ENCODE data around the gene FAM83F. TPM values are rescaled to one million over a fixed set of nuclear protein-coding genes. Genes with fewer than 3 reads are reported as not detected.

The FAM83F gene
- total and polyA plus RNA-seq, 2 donors (not counting 1 experiment from before 2014, with no cell fraction given), result 0.10 TPM; not detected in 1

DNA sequence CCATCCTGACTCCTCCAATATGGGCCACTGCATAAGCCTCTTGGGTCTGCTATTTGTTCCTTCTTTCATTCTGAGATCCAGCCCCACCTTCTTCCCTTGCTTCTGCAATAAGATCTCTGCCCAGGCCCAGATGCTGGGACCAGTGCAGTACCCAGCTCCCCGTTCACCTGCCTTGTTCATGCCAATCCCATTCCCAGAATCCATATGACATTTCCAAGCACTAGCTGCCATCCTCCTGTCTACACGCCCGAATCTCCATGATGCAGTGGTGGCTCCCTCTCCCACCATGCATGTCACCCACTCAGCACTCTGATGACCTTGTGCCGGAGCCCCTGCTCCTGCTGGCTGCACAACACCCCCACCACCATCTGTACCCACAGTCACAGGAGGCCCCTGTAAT, 11.4 kb upstream of the FAM83F start:
- no peak overlapping the region for H3K27ac Mint-ChIP-seq
- WGBS (ENCODE audit: insufficient coverage), result 85% methylated on average over 4 of the region's 4 CpGs

GRCh38 chr22:39984006-39984405, 10.7 kb upstream of the FAM83F start:
- H3K27ac Mint-ChIP-seq, result no peak overlapping the region
- no peak overlapping the region for H3K4me2 ChIP-seq (replicated peaks; ENCODE audit: low read depth, low read length, poor library complexity, severe bottlenecking)
- no peaks in the 10 kb centered on the region for H3K4me1 Mint-ChIP-seq
- H3K9ac ChIP-seq (ENCODE audit: low read length), result no peak overlapping the region
- no peak overlapping the region for H3K4me3 ChIP-seq (ENCODE audit: control extremely low read depth in 1 of 5, extremely low read depth in 1 of 5, insufficient read depth in 1 of 5, low read depth in 2 of 5, low read length in 4 of 5)
- no peak for TF ChIP-seq CTCF (IDR thresholded peaks at IDR 0.05)
- no peak for TF ChIP-seq EZH2 (IDR thresholded peaks at IDR 0.05; ENCODE audit: borderline replicate concordance, insufficient read depth, low read depth, low read length, poor library complexity, severe bottlenecking)
- ChIA-PET CTCF (interaction anchor here (1.8 kb wide), 1 partner anchor 41 kb away, joined by 3 read pairs; no protein-coding TSS in a partner anchor), POLR2A (interaction anchor here (0.5 kb wide), 1 partner anchor 299 kb away, joined by 4 read pairs; no protein-coding TSS in a partner anchor)
- H3K27me3 ChIP-seq (replicated peaks in 1 of 4; ENCODE audit: control extremely low read depth in 1 of 4, control insufficient read depth in 3 of 4, insufficient read depth in 4 of 4, low read length in 3 of 4), result peaks cover 0 to 17% (median 0%) of the 10 kb centered on the region in 4 experiments
- WGBS (ENCODE audit: insufficient coverage), result 72% methylated on average over 2 of the region's 2 CpGs
- ATAC-seq (ENCODE audit: low read depth), result no peak
- H3K9me3 ChIP-seq (ENCODE audit: control extremely low read depth in 1 of 3, control insufficient read depth in 2 of 3, insufficient read depth in 1 of 3, low read length in 2 of 3), result no peaks in the 10 kb centered on the region
- intact Hi-C loops (cut with micrococcal nuclease), result no loop called here
- peaks cover 52% of the 10 kb centered on the region for H3K27me3 Mint-ChIP-seq
- no peaks in the 10 kb centered on the region for H4K20me1 ChIP-seq (ENCODE audit: control insufficient read depth, insufficient read depth, low read length, poor library complexity, severe bottlenecking)
- H2AFZ ChIP-seq (ENCODE audit: insufficient read depth, low read depth, low read length, poor library complexity, severe bottlenecking), result no peak overlapping the region
- DNase-seq, result no peak
- no peaks in the 10 kb centered on the region for H3K9me3 Mint-ChIP-seq (ENCODE audit: insufficient read depth)
- H3K27ac ChIP-seq (ENCODE audit: low read length in 2 of 2), result no peak overlapping the region
- H3K4me1 ChIP-seq (ENCODE audit: control insufficient read depth in 2 of 2, insufficient read depth in 2 of 2, low read length in 2 of 2), result no peaks in the 10 kb centered on the region
- no peak overlapping the region for H3K4me3 Mint-ChIP-seq
- no peaks in the 10 kb centered on the region for H3K79me2 ChIP-seq (ENCODE audit: control insufficient read depth, insufficient read depth, low read length)
- no peaks in the 10 kb centered on the region for H3K36me3 ChIP-seq (replicated peaks in 1 of 2; ENCODE audit: control extremely low read depth in 1 of 2, control insufficient read depth in 1 of 2, extremely low read depth in 1 of 2, insufficient read depth in 2 of 2, low read length in 1 of 2)

More for the DNA sequence above, 11.4 kb upstream of the FAM83F start:
- Histone ChIP-seq H3K27ac (ENCODE audit: low read length in 2 of 2) (no peak overlapping the region), H3K4me2 (replicated peaks; ENCODE audit: low read depth, low read length, poor library complexity, severe bottlenecking) (no peak overlapping the region), H4K20me1 (ENCODE audit: control insufficient read depth, insufficient read depth, low read length, poor library complexity, severe bottlenecking) (no peaks in the 10 kb centered on the region), H3K79me2 (ENCODE audit: control insufficient read depth, insufficient read depth, low read length) (no peaks in the 10 kb centered on the region), H3K4me1 (ENCODE audit: control insufficient read depth in 2 of 2, insufficient read depth in 2 of 2, low read length in 2 of 2) (no peaks in the 10 kb centered on the region), H3K36me3 (replicated peaks in 1 of 2; ENCODE audit: control extremely low read depth in 1 of 2, control insufficient read depth in 1 of 2, extremely low read depth in 1 of 2, insufficient read depth in 2 of 2, low read length in 1 of 2) (no peaks in the 10 kb centered on the region), H3K9ac (ENCODE audit: low read length) (no peak overlapping the region), H3K9me3 (ENCODE audit: control extremely low read depth in 1 of 3, control insufficient read depth in 2 of 3, insufficient read depth in 1 of 3, low read length in 2 of 3) (no peaks in the 10 kb centered on the region), H3K4me3 (ENCODE audit: control extremely low read depth in 1 of 5, extremely low read depth in 1 of 5, insufficient read depth in 1 of 5, low read depth in 2 of 5, low read length in 4 of 5) (no peak overlapping the region), H2AFZ (ENCODE audit: insufficient read depth, low read depth, low read length, poor library complexity, severe bottlenecking) (no peak overlapping the region), H3K27me3 (replicated peaks in 1 of 4; ENCODE audit: control extremely low read depth in 1 of 4, control insufficient read depth in 3 of 4, insufficient read depth in 4 of 4, low read length in 3 of 4) (peaks cover 0 to 17% (median 0%) of the 10 kb centered on the region in 4 experiments)
- no peak for ATAC-seq (ENCODE audit: low read depth)
- intact Hi-C loops (cut with micrococcal nuclease), result no loop called here
- Mint-ChIP-seq H3K27me3 (peaks cover 48% of the 10 kb centered on the region), H3K4me1 (no peaks in the 10 kb centered on the region), H3K4me3 (no peak overlapping the region), H3K9me3 (ENCODE audit: insufficient read depth) (no peaks in the 10 kb centered on the region)
- POLR2A ChIA-PET, result no interaction called here
- no peak for DNase-seq
- CTCF ChIA-PET, result no interaction called here
- TF ChIP-seq CTCF (IDR thresholded peaks at IDR 0.05), result no peak
- TF ChIP-seq EZH2 (IDR thresholded peaks at IDR 0.05; ENCODE audit: borderline replicate concordance, insufficient read depth, low read depth, low read length, poor library complexity, severe bottlenecking), result no peak
